ENCODE measurements around the gene NAMPT. TPM values are rescaled to one million over a fixed set of nuclear protein-coding genes. Genes with fewer than 3 reads are reported as not detected.

NAMPT gene
- total RNA-seq, 1 donor from 2014 or later: 130 TPM

- H3K36me3 ChIP-seq (ENCODE audit: control insufficient read depth, insufficient read depth, low read length): no peaks in the 10 kb centered on the region
- no peak for DNase-seq (ENCODE audit: low read depth)
- no peak overlapping the region for H3K4me3 ChIP-seq (ENCODE audit: low read depth, low read length)
- TF ChIP-seq, protein P1, sequence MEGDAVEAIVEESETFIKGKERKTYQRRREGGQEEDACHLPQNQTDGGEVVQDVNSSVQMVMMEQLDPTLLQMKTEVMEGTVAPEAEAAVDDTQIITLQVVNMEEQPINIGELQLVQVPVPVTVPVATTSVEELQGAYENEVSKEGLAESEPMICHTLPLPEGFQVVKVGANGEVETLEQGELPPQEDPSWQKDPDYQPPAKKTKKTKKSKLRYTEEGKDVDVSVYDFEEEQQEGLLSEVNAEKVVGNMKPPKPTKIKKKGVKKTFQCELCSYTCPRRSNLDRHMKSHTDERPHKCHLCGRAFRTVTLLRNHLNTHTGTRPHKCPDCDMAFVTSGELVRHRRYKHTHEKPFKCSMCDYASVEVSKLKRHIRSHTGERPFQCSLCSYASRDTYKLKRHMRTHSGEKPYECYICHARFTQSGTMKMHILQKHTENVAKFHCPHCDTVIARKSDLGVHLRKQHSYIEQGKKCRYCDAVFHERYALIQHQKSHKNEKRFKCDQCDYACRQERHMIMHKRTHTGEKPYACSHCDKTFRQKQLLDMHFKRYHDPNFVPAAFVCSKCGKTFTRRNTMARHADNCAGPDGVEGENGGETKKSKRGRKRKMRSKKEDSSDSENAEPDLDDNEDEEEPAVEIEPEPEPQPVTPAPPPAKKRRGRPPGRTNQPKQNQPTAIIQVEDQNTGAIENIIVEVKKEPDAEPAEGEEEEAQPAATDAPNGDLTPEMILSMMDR (IDR thresholded peaks at IDR 0.05; ENCODE audit: insufficient read depth, low read length, poor library complexity, severe bottlenecking): no peak
- H3K27me3 ChIP-seq (ENCODE audit: control insufficient read depth, insufficient read depth, low read length): no peaks in the 10 kb centered on the region
Measured at GRCh38 chr7:106254525-106255116, 30.2 kb downstream of the NAMPT start.

DNA sequence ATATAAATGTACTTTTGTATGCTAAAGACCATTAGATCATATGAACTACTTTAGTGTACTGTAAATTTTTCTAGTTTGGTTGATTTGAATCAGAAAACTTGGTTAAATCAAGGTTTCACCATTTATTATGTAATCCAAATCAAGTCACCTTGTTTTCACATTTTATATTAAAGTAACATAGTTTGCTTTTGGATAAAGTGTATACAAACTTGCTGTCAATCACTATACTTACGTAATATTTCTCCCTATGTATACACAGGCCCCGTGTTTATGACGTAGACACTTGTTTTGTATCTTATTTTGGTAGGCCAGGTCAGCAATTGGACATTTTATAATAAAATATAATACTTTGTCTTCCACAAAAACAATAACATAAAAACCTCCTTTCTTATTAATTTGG, 32.2 kb downstream of the NAMPT start:
- Histone ChIP-seq H3K27me3 (ENCODE audit: control insufficient read depth, insufficient read depth, low read length) (no peaks in the 10 kb centered on the region), H3K4me3 (ENCODE audit: low read depth, low read length) (no peak overlapping the region), H3K36me3 (ENCODE audit: control insufficient read depth, insufficient read depth, low read length) (no peaks in the 10 kb centered on the region)
- DNase-seq (ENCODE audit: low read depth): no peak
- TF ChIP-seq, protein P1 (IDR thresholded peaks at IDR 0.05; ENCODE audit: insufficient read depth, low read length, poor library complexity, severe bottlenecking): no peak

- TF ChIP-seq, protein P1 (IDR thresholded peaks at IDR 0.05; ENCODE audit: insufficient read depth, low read length, poor library complexity, severe bottlenecking): no peak
- Histone ChIP-seq H3K27me3 (ENCODE audit: control insufficient read depth, insufficient read depth, low read length) (no peaks in the 10 kb centered on the region), H3K36me3 (ENCODE audit: control insufficient read depth, insufficient read depth, low read length) (no peaks in the 10 kb centered on the region), H3K4me3 (ENCODE audit: low read depth, low read length) (no peak overlapping the region)
- DNase-seq (ENCODE audit: low read depth): no peak
Measured at GRCh38 chr7:106249488-106249887, 35.3 kb downstream of the NAMPT start.

GRCh38 chr7:106248600-106248999, 36.2 kb downstream of the NAMPT start:
- H3K36me3 ChIP-seq (ENCODE audit: control insufficient read depth, insufficient read depth, low read length): no peaks in the 10 kb centered on the region
- no peak for DNase-seq (ENCODE audit: low read depth)
- TF ChIP-seq, protein P1 (IDR thresholded peaks at IDR 0.05; ENCODE audit: insufficient read depth, low read length, poor library complexity, severe bottlenecking): no peak
- no peaks in the 10 kb centered on the region for H3K27me3 ChIP-seq (ENCODE audit: control insufficient read depth, insufficient read depth, low read length)
- H3K4me3 ChIP-seq (ENCODE audit: low read depth, low read length): no peak overlapping the region

DNA sequence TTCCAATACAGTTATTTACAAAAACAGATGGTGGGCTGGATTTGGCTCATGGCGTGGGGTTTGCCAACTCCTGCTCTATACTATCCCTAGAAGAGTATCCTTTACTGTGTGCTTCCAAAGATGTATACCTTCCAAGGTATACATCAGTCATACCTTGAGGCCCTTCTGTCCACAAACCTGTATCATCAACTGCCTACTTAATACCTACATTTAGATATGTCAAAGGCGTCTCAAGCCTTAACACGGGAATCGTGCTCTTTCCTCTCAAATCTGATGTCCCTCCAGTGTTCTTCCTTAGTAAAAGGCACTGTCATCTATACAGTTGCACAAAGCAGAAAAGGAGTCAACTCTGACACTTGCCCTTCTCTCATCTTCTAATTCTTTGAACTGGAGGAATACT, 36.9 kb downstream of the NAMPT start:
- no peak for DNase-seq (ENCODE audit: low read depth)

More for the DNA sequence above, 36.9 kb downstream of the NAMPT start:
- no peaks in the 10 kb centered on the region for H3K27me3 ChIP-seq (ENCODE audit: control insufficient read depth, insufficient read depth, low read length)
- no peak overlapping the region for H3K4me3 ChIP-seq (ENCODE audit: low read depth, low read length)
- no peaks in the 10 kb centered on the region for H3K36me3 ChIP-seq (ENCODE audit: control insufficient read depth, insufficient read depth, low read length)
- TF ChIP-seq, protein P1 (IDR thresholded peaks at IDR 0.05; ENCODE audit: insufficient read depth, low read length, poor library complexity, severe bottlenecking): no peak

Data from kidney epithelial cell (primary cell).